Measurements from ENCODE around the gene FAM53B. TPM values are rescaled to one million over a fixed set of nuclear protein-coding genes. Genes with fewer than 3 reads are reported as not detected.

FAM53B gene
- total and polyA plus RNA-seq, 12 donors = 11.6 to 42.9 (median 29.1) TPM

- peaks cover 0 to 53% (median 5%) of the 10 kb centered on the region in 9 donors for H3K36me3 ChIP-seq
- no peak for TF ChIP-seq CTCF (IDR thresholded peaks at IDR 0.05)
- DNase-seq = no peak
- H3K27ac ChIP-seq = peak overlapping the region in 3 of 10 donors; percentile 25 to 73 (median 41)
- H3K9me3 ChIP-seq = no peaks in the 10 kb centered on the region
- no peak for ATAC-seq
- intact Hi-C loops (cut with DNase I) = no loop called here
- H3K4me1 ChIP-seq = peaks cover 28 to 96% (median 81%) of the 10 kb centered on the region in 9 donors
- no peak overlapping the region for H3K4me3 ChIP-seq
- no peaks in the 10 kb centered on the region for H3K27me3 ChIP-seq
- WGBS, 2 donors = 96 to 97% methylated on average over 5 of the region's 5 CpGs
These were observed 53.2 kb downstream of the FAM53B start for GRCh38 chr10:124691002-124691401.

- no peak overlapping the region for H3K4me3 ChIP-seq
- peaks cover 36 to 100% (median 89%) of the 10 kb centered on the region in 9 donors for H3K4me1 ChIP-seq
- H3K9me3 ChIP-seq = no peaks in the 10 kb centered on the region
- ATAC-seq (no peak), DNase-seq (no peak)
- H3K27ac ChIP-seq = peak overlapping the region in 5 of 10 donors; percentile 38 to 87 (median 76)
- peaks cover 0 to 44% (median 5%) of the 10 kb centered on the region in 9 donors for H3K36me3 ChIP-seq
- 87 to 90% methylated on average over 11 of the region's 11 CpGs for WGBS, 2 donors
- H3K27me3 ChIP-seq = no peaks in the 10 kb centered on the region
- TF ChIP-seq CTCF (IDR thresholded peaks at IDR 0.05) = no peak
- intact Hi-C loops (cut with DNase I) = loop anchor here in 2 of 10 donors (10.0 kb wide), 1 partner anchor 45 kb away; no protein-coding TSS in a partner anchor
These were observed 54.2 kb downstream of the FAM53B start for GRCh38 chr10:124689911-124690498.

- Histone ChIP-seq H3K4me3 (no peak overlapping the region), H3K27me3 (no peaks in the 10 kb centered on the region), H3K4me1 (peaks cover 31 to 100% (median 89%) of the 10 kb centered on the region in 9 donors), H3K27ac (peak overlapping the region in 9 of 10 donors; percentile 18 to 87 (median 56)), H3K9me3 (no peaks in the 10 kb centered on the region), H3K36me3 (peaks cover 0 to 34% (median 0%) of the 10 kb centered on the region in 9 donors)
- 75 to 78% methylated on average over 12 of the region's 12 CpGs for WGBS, 2 donors
- ATAC-seq (peak in 3 of 8 donors; percentile 13 to 53 (median 43)), DNase-seq (no peak)
- TF ChIP-seq CTCF (IDR thresholded peaks at IDR 0.05) = no peak
- intact Hi-C loops (cut with DNase I) = loop anchor here in 2 of 10 donors (10.0 kb wide), 1 partner anchor 46 kb away; no protein-coding TSS in a partner anchor
These were observed 55.1 kb downstream of the FAM53B start for GRCh38 chr10:124688889-124689670.

- no peak for DNase-seq
- no peak for TF ChIP-seq CTCF (IDR thresholded peaks at IDR 0.05)
- Histone ChIP-seq H3K4me3 (no peak overlapping the region), H3K4me1 (peaks cover 27 to 100% (median 89%) of the 10 kb centered on the region in 9 donors), H3K9me3 (no peaks in the 10 kb centered on the region), H3K27me3 (no peaks in the 10 kb centered on the region), H3K27ac (peak overlapping the region in 9 of 10 donors; percentile 18 to 87 (median 76)), H3K36me3 (peaks cover 0 to 27% (median 0%) of the 10 kb centered on the region in 9 donors)
- 77 to 82% methylated on average over 6 of the region's 6 CpGs for WGBS, 2 donors
- intact Hi-C loops (cut with DNase I) = loop anchor here in 2 of 10 donors (10.0 kb wide), 1 partner anchor 46 kb away; no protein-coding TSS in a partner anchor
- no peak for ATAC-seq
These were observed 55.8 kb downstream of the FAM53B start for GRCh38 chr10:124688386-124688785.
